Omental fat pad (tissue), 4 donors: ENCODE results near the gene USP48. TPM values are rescaled to one million over a fixed set of nuclear protein-coding genes. Genes with fewer than 3 reads are reported as not detected.

Experiments used
- ATAC-seq: fragments of 150-250 bp; one replicate; pipeline ENCODE4 v1.9.1; 2016; ENCODE audit warnings: mild to moderate bottlenecking, moderate library complexity; ENCODE audit not compliant: low FRiP score
- DNase-seq: peaks from one replicate; pipeline ENCODE4 v3.0.0-alpha.2; 2019; ENCODE audit warnings: low spot score
- total RNA-seq, 4 donors: library from RNA; depleted of rRNA; stranded (reverse); fragments of >200 nt; gene quantifications; one replicate each; pipeline ENCODE4 v1.1.0, GENCODE V29; 2016
- TF ChIP-seq, protein P1 (sequence below), 3 donors: fragments of 450-650 bp; IDR thresholded peaks; one replicate each; pipeline ENCODE4 v1.5.1; 2016 to 2017; ENCODE audit warnings: antibody characterized with exemption in 3 of 3, mild to moderate bottlenecking in 3 of 3, moderate library complexity in 2 of 3

USP48 gene
- total RNA-seq, 4 donors from 2014 or later = 30.5 to 49.8 (median 39.5) TPM

DNA sequence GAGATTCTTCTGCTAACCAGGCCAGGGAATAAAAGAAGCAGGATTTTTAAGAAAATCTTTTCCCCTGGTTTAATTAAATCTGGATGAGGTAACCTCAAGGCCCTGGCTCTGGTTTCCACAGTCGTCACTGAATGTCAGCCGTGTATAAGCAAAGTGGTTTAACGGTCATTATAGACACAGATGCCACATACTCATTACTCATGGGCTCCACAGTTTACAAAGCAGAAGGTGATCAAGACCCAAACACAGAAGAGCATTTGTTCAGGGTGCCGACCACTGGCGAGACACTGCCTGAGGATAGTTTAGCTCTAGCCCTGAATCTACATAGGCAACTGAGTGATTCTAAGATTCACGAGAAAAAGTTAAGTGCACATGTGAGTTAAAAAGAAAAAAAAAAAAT lies 86.0 kb downstream of the USP48 start:
- TF ChIP-seq, protein P1, sequence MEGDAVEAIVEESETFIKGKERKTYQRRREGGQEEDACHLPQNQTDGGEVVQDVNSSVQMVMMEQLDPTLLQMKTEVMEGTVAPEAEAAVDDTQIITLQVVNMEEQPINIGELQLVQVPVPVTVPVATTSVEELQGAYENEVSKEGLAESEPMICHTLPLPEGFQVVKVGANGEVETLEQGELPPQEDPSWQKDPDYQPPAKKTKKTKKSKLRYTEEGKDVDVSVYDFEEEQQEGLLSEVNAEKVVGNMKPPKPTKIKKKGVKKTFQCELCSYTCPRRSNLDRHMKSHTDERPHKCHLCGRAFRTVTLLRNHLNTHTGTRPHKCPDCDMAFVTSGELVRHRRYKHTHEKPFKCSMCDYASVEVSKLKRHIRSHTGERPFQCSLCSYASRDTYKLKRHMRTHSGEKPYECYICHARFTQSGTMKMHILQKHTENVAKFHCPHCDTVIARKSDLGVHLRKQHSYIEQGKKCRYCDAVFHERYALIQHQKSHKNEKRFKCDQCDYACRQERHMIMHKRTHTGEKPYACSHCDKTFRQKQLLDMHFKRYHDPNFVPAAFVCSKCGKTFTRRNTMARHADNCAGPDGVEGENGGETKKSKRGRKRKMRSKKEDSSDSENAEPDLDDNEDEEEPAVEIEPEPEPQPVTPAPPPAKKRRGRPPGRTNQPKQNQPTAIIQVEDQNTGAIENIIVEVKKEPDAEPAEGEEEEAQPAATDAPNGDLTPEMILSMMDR (IDR thresholded peaks at IDR 0.05) = no peak
- DNase-seq (no peak), ATAC-seq (no peak)

DNA sequence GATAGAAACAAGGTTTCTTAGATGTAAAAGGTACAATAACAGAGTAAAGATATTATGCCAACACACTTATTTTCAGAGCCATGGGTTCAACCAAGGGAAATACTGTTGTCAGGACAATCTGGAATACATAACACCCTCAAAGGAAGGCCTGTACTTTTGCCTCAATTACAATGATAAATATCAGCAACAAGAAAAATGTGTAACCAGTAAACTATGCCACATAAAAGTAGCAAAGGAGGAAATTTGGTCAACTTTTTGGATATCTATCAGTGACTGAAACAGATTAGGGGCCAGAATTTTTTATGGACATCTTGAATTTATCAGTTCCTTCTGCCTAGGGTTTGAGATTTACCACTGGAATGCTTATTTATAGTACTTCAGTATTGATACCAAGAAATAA lies 89.2 kb downstream of the USP48 start:
- ATAC-seq = no peak
- TF ChIP-seq, protein P1 (IDR thresholded peaks at IDR 0.05) = no peak
- DNase-seq = no peak

DNA sequence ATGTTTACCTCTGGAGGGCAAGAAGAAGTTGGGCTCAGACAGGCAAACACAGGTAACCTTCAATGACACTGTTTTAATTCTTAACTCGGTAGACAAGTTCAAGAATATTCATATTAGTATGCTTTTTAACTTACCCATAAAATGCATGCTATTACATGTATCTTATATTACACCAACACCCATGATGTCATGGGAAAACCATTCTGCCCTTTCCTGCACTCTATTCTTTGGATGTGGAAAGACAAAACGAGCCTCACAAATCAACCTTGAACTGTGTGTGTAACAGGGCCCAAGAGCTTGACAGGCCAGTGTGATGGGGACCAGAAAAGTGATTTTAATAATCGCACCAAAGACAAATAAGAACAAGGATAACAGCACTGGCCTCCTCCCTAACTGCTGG lies 91.2 kb downstream of the USP48 start:
- no peak for ATAC-seq
- DNase-seq = no peak
- TF ChIP-seq, protein P1 (IDR thresholded peaks at IDR 0.05) = no peak

DNA sequence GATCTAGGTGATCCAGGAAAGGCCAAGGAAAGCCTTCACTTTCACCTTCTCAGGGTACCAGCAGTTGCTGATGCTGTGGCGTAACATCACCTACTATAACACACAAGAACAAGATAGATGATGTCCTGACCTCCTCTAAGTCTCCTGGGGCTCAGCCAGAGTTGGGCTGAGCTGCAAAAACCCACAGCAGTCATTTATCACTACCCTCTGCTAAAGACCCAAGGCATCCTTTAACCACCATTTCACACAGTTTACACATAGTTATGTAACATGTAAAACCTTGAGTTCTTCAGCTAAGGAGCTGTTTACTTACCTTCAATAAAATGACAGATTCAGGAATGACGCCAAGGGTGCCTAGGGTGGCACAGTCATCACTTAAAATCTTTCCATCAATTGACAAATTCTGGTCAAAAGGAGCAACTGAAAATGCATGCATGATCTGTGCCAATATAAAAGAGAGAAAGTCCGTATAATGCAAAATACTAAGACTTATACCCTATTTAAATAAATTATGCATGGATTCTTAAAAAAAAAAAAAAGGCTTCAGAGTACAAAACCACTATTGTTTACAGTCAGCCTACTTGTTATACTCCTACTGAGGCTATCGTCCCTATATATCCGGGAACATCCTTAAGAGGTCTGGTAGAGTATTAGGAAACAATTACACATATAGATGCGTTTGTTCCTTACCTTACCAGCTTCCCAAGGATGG lies 93.1 kb downstream of the USP48 start:
- ATAC-seq = no peak
- no peak for DNase-seq
- TF ChIP-seq, protein P1 (IDR thresholded peaks at IDR 0.05) = no peak

DNA sequence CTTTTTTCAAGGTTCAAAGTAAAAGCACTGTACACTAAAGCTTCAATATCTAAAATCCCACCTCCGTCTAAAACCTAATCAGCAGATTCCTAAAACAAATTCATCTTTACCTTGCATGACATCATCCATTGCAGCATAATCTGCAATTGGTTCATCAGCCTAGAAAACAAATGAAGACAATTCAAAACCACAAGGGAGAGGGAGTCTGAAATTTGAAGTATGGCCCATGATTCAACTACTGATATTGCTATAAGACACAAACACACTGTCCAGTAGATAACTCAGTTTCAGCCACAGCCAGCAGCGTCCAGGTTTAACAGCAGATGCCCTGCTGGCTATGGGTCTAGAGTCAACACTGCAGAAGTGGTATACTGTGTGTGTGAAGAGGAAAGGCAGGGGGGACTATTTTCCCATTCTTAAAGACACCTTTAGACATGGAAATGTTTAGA lies 95.8 kb downstream of the USP48 start:
- DNase-seq (no peak), ATAC-seq (no peak)
- TF ChIP-seq, protein P1 (IDR thresholded peaks at IDR 0.05) = no peak

DNA sequence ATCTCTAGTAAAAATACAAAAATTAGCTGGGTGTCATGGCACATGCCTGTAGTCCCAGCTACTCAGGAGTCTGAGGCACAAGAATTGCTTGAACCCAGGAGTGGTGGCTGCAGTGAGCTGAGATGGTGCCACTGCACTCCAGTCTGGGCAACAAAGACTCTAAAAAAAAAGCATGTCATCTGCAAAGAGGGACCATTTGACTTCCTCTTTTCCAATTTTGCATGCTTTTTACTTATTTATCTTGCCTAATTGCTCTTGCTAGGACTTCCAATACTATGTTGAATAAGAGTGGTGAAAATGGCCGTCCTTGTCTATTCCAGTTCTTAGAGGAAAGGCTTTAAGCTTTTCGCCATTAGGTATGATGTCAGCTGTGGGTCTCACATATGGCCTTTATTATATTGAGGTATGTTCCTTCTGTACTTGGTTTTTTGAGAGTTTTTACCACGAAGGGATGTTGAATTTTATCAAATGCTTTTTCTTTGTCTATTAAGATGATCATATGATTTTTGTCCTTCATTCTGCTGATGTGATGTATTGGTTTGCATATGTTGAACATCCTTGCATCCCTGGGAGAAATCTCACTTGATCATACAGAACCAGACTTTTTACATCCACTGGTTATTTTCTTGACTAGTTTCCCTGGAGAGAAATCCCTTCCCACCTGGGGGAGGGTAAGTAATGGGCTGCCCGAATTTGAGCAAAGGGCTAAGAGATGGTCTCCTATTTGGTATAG lies 96.8 kb downstream of the USP48 start:
- no peak for ATAC-seq
- no peak for DNase-seq
- TF ChIP-seq, protein P1 (IDR thresholded peaks at IDR 0.05) = no peak

DNA sequence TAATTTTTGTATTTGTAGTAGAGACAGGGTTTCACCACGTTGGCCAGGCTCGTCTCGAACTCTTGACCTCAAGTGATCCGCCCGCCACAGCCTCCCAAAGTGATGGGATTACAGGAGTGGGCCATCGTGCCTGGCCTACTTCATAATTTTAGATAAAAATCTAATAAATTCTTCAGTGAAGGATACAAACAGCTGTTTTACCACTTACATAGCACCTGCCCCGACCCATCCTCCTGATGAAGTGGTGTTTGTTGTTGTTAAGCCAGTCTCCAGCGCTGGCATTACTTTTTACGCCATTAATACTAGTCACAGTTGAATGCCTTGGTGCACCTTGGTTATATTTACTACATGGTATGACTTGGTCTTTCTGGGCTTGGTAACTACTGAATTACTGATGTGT lies 101.5 kb downstream of the USP48 start:
- TF ChIP-seq, protein P1 (IDR thresholded peaks at IDR 0.05) = no peak
- DNase-seq (no peak), ATAC-seq (no peak)
